HepG2 (cell line): ENCODE results near the gene PSMB3. TPM values are rescaled to one million over a fixed set of nuclear protein-coding genes. Genes with fewer than 3 reads are reported as not detected.

ENCODE experiments used
- DRAP1 ChIP-seq: IDR thresholded peaks from 2 replicates; pipeline ENCODE4 v1.6.1; 2016; ENCODE audit warnings: missing genetic modification reagents, missing compliant biosample characterization
- E2F5 ChIP-seq: sonication (generic); formaldehyde crosslinking; conservative IDR thresholded peaks from 2 replicates; pipeline ENCODE4 v1.4.0; 2020; ENCODE audit warnings: missing genetic modification reagents
- FOSL2 ChIP-seq: sonication (generic); formaldehyde crosslinking; IDR thresholded peaks from 2 replicates; pipeline ENCODE4 v1.4.0; 2020; ENCODE audit warnings: missing genetic modification reagents
- JDP2 ChIP-seq: sonication (generic); formaldehyde crosslinking; IDR thresholded peaks from 2 replicates; pipeline ENCODE4 v1.8.1; 2022; ENCODE audit warnings: missing genetic modification reagents, borderline replicate concordance
- KMT2A ChIP-seq: sonication (generic); formaldehyde crosslinking; IDR thresholded peaks from 2 replicates; pipeline ENCODE4 v1.4.0; 2020; ENCODE audit warnings: missing genetic modification reagents
- MBNL3 ChIP-seq: fragments of 250-450 bp; sonication (Bioruptor Pico); conservative IDR thresholded peaks from 2 replicates; pipeline ENCODE4 v1.8.0; 2022; ENCODE audit warnings: mild to moderate bottlenecking, inconsistent platforms
- MED8 ChIP-seq: sonication (generic); formaldehyde crosslinking; IDR thresholded peaks from 2 replicates; pipeline ENCODE4 v1.8.1; 2023; ENCODE audit warnings: mild to moderate bottlenecking, missing genetic modification reagents; ENCODE audit not compliant: insufficient replicate concordance
- ONECUT2 ChIP-seq: sonication (generic); formaldehyde crosslinking; IDR thresholded peaks from 2 replicates; pipeline ENCODE4 v1.4.0; 2020; ENCODE audit warnings: missing genetic modification reagents
- POLR2A ChIP-seq, 2 experiments: IDR thresholded peaks; 2 replicates each; pipeline ENCODE4 v1.6.1; 2011; ENCODE audit warnings: low read depth in 2 of 2, low read length in 2 of 2, mild to moderate bottlenecking in 1 of 2, moderate library complexity in 1 of 2; ENCODE audit not compliant: insufficient read depth in 1 of 2
- PTBP1 ChIP-seq: fragments of 200-400 bp; formaldehyde crosslinking; IDR thresholded peaks from 2 replicates; pipeline ENCODE4 v1.6.1; 2018; ENCODE audit warnings: low read length, low read depth; ENCODE audit not compliant: poor library complexity, severe bottlenecking
- SMAD9 ChIP-seq: sonication (generic); formaldehyde crosslinking; IDR thresholded peaks from 2 replicates; pipeline ENCODE4 v1.5.1; 2020; ENCODE audit warnings: mild to moderate bottlenecking, missing genetic modification reagents
- SP1 ChIP-seq, 2 experiments: fragments of 450-650 bp in 1 of 2; sonication (generic) in 1 of 2; formaldehyde crosslinking in 1 of 2; IDR thresholded peaks; 2 replicates each; pipeline versions ENCODE4 v1.4.0 to v1.6.1; 2016 to 2020; ENCODE audit warnings: missing genetic modification reagents in 1 of 2
- TARDBP ChIP-seq: sonication (generic); formaldehyde crosslinking; IDR thresholded peaks from 2 replicates; pipeline ENCODE4 v1.8.0; 2022; ENCODE audit warnings: mild to moderate bottlenecking, missing genetic modification reagents
- ZBTB20 ChIP-seq: sonication (generic); formaldehyde crosslinking; IDR thresholded peaks from 2 replicates; pipeline ENCODE4 v1.8.1; 2023; ENCODE audit warnings: missing genetic modification reagents, low read depth, mild to moderate bottlenecking, borderline replicate concordance
- ZFP82 ChIP-seq: sonication (generic); formaldehyde crosslinking; IDR thresholded peaks from 2 replicates; pipeline ENCODE4 v1.5.1; 2020; ENCODE audit warnings: mild to moderate bottlenecking, missing genetic modification reagents, borderline replicate concordance
- ZFYVE20 ChIP-seq: sonication (generic); formaldehyde crosslinking; IDR thresholded peaks from 2 replicates; pipeline ENCODE4 v1.8.0; 2023; ENCODE audit warnings: low read depth, mild to moderate bottlenecking, moderate library complexity, missing genetic modification reagents, borderline replicate concordance
- ZKSCAN5 ChIP-seq: sonication (generic); formaldehyde crosslinking; IDR thresholded peaks from 2 replicates; pipeline ENCODE4 v1.5.1; 2020; ENCODE audit warnings: mild to moderate bottlenecking, missing genetic modification reagents
- ZNF264 ChIP-seq: sonication (generic); formaldehyde crosslinking; IDR thresholded peaks from 2 replicates; pipeline ENCODE4 v1.4.0; 2020; ENCODE audit warnings: missing genetic modification reagents
- ZNF275 ChIP-seq: sonication (generic); formaldehyde crosslinking; IDR thresholded peaks from 2 replicates; pipeline ENCODE4 v1.8.0; 2022; ENCODE audit warnings: missing genetic modification reagents, mild to moderate bottlenecking, inconsistent platforms, borderline replicate concordance
- ZNF326 ChIP-seq: sonication (generic); formaldehyde crosslinking; IDR thresholded peaks from 2 replicates; pipeline ENCODE4 v1.4.0; 2020; ENCODE audit warnings: missing genetic modification reagents, borderline replicate concordance
- ZNF343 ChIP-seq: sonication (generic); formaldehyde crosslinking; IDR thresholded peaks from 2 replicates; pipeline ENCODE4 v1.4.0; 2020; ENCODE audit warnings: mild to moderate bottlenecking, missing genetic modification reagents
- ZNF44 ChIP-seq: sonication (generic); formaldehyde crosslinking; IDR thresholded peaks from 2 replicates; pipeline ENCODE4 v1.5.1; 2020; ENCODE audit warnings: mild to moderate bottlenecking, missing genetic modification reagents
- ZNF569 ChIP-seq: sonication (generic); formaldehyde crosslinking; IDR thresholded peaks from 2 replicates; pipeline ENCODE4 v1.5.0; 2020; ENCODE audit warnings: mild to moderate bottlenecking, missing genetic modification reagents, moderate library complexity, borderline replicate concordance
- ZNF570 ChIP-seq: sonication (generic); formaldehyde crosslinking; IDR thresholded peaks from 2 replicates; pipeline ENCODE4 v1.4.0; 2020; ENCODE audit warnings: mild to moderate bottlenecking, missing genetic modification reagents, borderline replicate concordance
- ZNF607 ChIP-seq: sonication (generic); formaldehyde crosslinking; IDR thresholded peaks from 2 replicates; pipeline ENCODE4 v1.5.1; 2020; ENCODE audit warnings: missing genetic modification reagents, mild to moderate bottlenecking, borderline replicate concordance
- ZNF691 ChIP-seq: sonication (generic); formaldehyde crosslinking; IDR thresholded peaks from 2 replicates; pipeline ENCODE4 v1.4.0; 2020; ENCODE audit warnings: missing genetic modification reagents, low read depth, mild to moderate bottlenecking, borderline replicate concordance
- ZNF841 ChIP-seq: sonication (generic); formaldehyde crosslinking; IDR thresholded peaks from 2 replicates; pipeline ENCODE4 v1.8.1; 2023; ENCODE audit warnings: missing genetic modification reagents, borderline replicate concordance
- polyA plus RNA-seq, 8 experiments: library from polyadenylated mRNA; depleted of rRNA in 3 of 8; stranded (reverse) in 7 of 8; unstranded in 1 of 8; fragments of >200 nt; fragmentation: Illumina TruSeq in 4 of 8; extraction: Trizol in 4 of 8; gene quantifications; 2 replicates each; pipeline versions ENCODE4 v1.2.1 to v1.2.3, GENCODE V29; 2011 to 2016; ENCODE audit warnings: low read depth in 4 of 8, missing spikeins in 1 of 8, mixed read lengths in 1 of 8; ENCODE audit not compliant: insufficient read depth in 1 of 8
- total RNA-seq, 5 experiments: library from RNA; depleted of rRNA; stranded (reverse); fragments of >200 nt; fragmentation: Illumina TruSeq; extraction: Trizol; gene quantifications; 2 replicates each; pipeline ENCODE4 v1.2.3, GENCODE V29; 2016; ENCODE audit warnings: low read depth in 1 of 5

PSMB3 gene
- total and polyA plus RNA-seq, 2 of the 13 experiments (the other 11 are each of a cell fraction or from before 2014, with no cell fraction given), result 366 to 517 TPM

- TF ChIP-seq ZNF275 (CRISPR knock-in tag), result peak; percentile 71
- peak; percentile 59; the same call in 1 of the 2 replicates for TF ChIP-seq ZNF343 (CRISPR knock-in tag)
- TF ChIP-seq E2F5, result no peak
- TF ChIP-seq JDP2, result peak; percentile 89; the same call in 1 of the 2 replicates
- TF ChIP-seq MBNL3 (CRISPR knock-in tag), result no peak
- TF ChIP-seq ZNF569 (CRISPR knock-in tag), result no peak
- peak; percentile 92 for TF ChIP-seq PTBP1
- no peak for TF ChIP-seq SMAD9 (CRISPR knock-in tag)
- 0 out of 2 replicates have a peak, but pooled peaks have one; percentile 42 for TF ChIP-seq ZBTB20 (CRISPR knock-in tag)
- TF ChIP-seq ZNF44, result no peak
- TF ChIP-seq TARDBP, result peak; percentile 91
- TF ChIP-seq ZKSCAN5 (CRISPR knock-in tag), result peak; percentile 20; the same call in 1 of the 2 replicates
- TF ChIP-seq ZNF607, result peak; percentile 86; the same call in 1 of the 2 replicates
- TF ChIP-seq KMT2A, result peak; percentile 91; the same call in 1 of the 2 replicates
- peak; percentile 97 for TF ChIP-seq ZFP82 (CRISPR knock-in tag)
- peak; percentile 99 for TF ChIP-seq MED8 (CRISPR knock-in tag)
- no peak for TF ChIP-seq ZFYVE20 (CRISPR knock-in tag)
- TF ChIP-seq DRAP1, result peak; percentile 86
- TF ChIP-seq ZNF570 (CRISPR knock-in tag), result no peak; the same call in 1 of the 2 replicates
- peak; percentile 85 for TF ChIP-seq ZNF264 (CRISPR knock-in tag)
- no peak; the same call in 1 of the 2 replicates for TF ChIP-seq ZNF691 (CRISPR knock-in tag)
- peak; percentile 82 to 90 for TF ChIP-seq POLR2A (IDR thresholded peaks at IDR 0.05; ENCODE audit: insufficient read depth in 1 of 2, low read depth in 2 of 2, low read length in 2 of 2)
- peak; percentile 75 for TF ChIP-seq ZNF841 (CRISPR knock-in tag)
- peak; percentile 88 for TF ChIP-seq FOSL2 (CRISPR knock-in tag)
- peak; percentile 41; the same call in 1 of the 2 replicates for TF ChIP-seq ONECUT2
- no peak for TF ChIP-seq ZNF326
- no peak for TF ChIP-seq SP1 (IDR thresholded peaks at IDR 0.05)
- TF ChIP-seq SP1 (CRISPR knock-in tag; IDR thresholded peaks at IDR 0.05), result peak; percentile 91
Measured at GRCh38 chr17:38703742-38704605, 48.6 kb upstream of the PSMB3 start (continued).
